Islet of Langerhans (tissue), 1 donor: ENCODE data around the gene LPCAT1.
"Not testable (repeated sequence)": the region's sequence is repeated elsewhere in the genome, so short reads cannot be mapped to it uniquely, and the experiment has no call there.

Source experiments
- FAIRE-seq: peaks from one replicate; lab custom pipeline; 2011; peaks lifted over from hg19 to GRCh38; lab: Jason Lieb, UNC

Gene LPCAT1

GRCh38 chr5:1464511-1464910, 59.2 kb downstream of the LPCAT1 start:
- FAIRE-seq = no peak

GRCh38 chr5:1464096-1464446, 59.7 kb downstream of the LPCAT1 start:
- no peak for FAIRE-seq

- no peak for FAIRE-seq
These were observed 60.2 kb downstream of the LPCAT1 start for GRCh38 chr5:1463326-1464095.

GRCh38 chr5:1462358-1462757, 61.4 kb downstream of the LPCAT1 start:
- FAIRE-seq = no peak

GRCh38 chr5:1461396-1461795, 62.4 kb downstream of the LPCAT1 start:
- no peak for FAIRE-seq

GRCh38 chr5:1460054-1460682, 63.6 kb downstream of the LPCAT1 start:
- no peak for FAIRE-seq

- FAIRE-seq = not testable (repeated sequence)
These were observed 64.3 kb downstream of the LPCAT1 start for GRCh38 chr5:1459435-1459834.

GRCh38 chr5:1456110-1456881, 67.5 kb downstream of the LPCAT1 start:
- FAIRE-seq = not testable (repeated sequence)

GRCh38 chr5:1453613-1454012, 70.1 kb downstream of the LPCAT1 start:
- FAIRE-seq = no peak

GRCh38 chr5:1449081-1449630, 74.6 kb downstream of the LPCAT1 start:
- FAIRE-seq = no peak

GRCh38 chr5:1448511-1449011, 75.2 kb downstream of the LPCAT1 start:
- FAIRE-seq = no peak

- FAIRE-seq = no peak
These were observed 75.9 kb downstream of the LPCAT1 start for GRCh38 chr5:1447671-1448361.

- no peak for FAIRE-seq
These were observed 77.0 kb downstream of the LPCAT1 start for GRCh38 chr5:1446602-1447343.

GRCh38 chr5:1445689-1446601, 77.8 kb downstream of the LPCAT1 start:
- no peak for FAIRE-seq

GRCh38 chr5:1445313-1445688, 78.5 kb downstream of the LPCAT1 start, which contains the start of gene SLC6A3:
TSS of gene SLC6A3 (minus strand) at chr5:1445440. CDS start at chr5:1443197, 2,243 bp downstream.
- no peak for FAIRE-seq

GRCh38 chr5:1444361-1445189, 79.2 kb downstream of the LPCAT1 start:
- FAIRE-seq = no peak

GRCh38 chr5:1443991-1444360, 79.8 kb downstream of the LPCAT1 start:
- no peak for FAIRE-seq

- no peak for FAIRE-seq
These were observed 80.6 kb downstream of the LPCAT1 start for GRCh38 chr5:1443171-1443570.
